Stimulated activated CD4-positive, alpha-beta T cell treated with anti-CD3 and anti-CD28 coated beads, Interleukin-2, amount 100 ng/mL, for 4 hours (primary cell): ENCODE data around the gene ATP7A.
"Not testable (repeated sequence)": the region's sequence is repeated elsewhere in the genome, so short reads cannot be mapped to it uniquely, and the experiment has no call there.

ENCODE experiments used
- DNase-seq: peaks from one replicate; pipeline ENCODE4 v3.0.0-alpha.2; 2020; ENCODE audit warnings: low read depth

The ATP7A gene

DNA sequence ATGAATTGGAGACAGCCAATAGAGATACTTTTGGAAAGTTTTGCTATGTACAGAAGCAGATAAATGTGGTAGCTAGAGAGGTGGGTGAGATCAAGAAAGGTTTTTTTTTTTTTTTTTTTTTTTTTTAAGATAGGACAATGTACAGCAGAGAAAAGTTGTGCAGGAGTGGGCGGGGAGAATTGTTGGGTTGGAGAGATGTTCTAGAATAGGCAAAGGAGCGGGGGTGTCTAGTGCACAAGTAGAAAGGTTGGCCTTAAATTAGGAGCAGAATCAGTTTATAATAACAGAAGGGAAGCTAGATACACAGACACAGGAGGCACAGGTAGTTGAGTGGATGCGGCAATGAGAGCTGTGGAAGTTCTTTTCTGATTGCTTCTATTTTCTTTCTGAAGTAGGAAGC is 127.4 kb downstream of the ATP7A start:
- DNase-seq: no peak

- DNase-seq: no peak
These were observed 132.1 kb downstream of the ATP7A start for GRCh38 chrX:78042601-78043000.

- no peak for DNase-seq
These were observed 135.9 kb downstream of the ATP7A start for GRCh38 chrX:78046362-78046761.

DNA sequence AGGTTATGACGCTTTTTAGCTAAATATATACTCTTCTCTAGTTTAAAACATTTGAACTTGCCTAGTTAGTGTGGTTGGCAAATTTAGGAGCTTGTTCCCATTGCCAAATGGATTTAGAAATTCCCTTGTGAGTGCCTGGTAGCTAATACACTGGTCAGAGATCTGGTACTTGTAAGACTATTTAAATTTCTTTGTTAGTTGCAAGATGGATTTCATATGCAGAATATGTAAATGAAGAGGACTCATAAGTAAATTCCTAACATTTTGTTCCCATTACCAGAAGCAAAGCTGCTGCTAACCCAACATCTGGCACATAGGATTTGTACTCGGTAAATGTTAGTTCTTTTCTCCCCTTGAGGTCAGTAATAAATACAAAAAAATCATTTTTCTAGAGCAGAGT is 137.6 kb downstream of the ATP7A start:
- no peak for DNase-seq

GRCh38 chrX:78063687-78064086 is 153.2 kb downstream of the ATP7A start:
- DNase-seq: no peak

DNA sequence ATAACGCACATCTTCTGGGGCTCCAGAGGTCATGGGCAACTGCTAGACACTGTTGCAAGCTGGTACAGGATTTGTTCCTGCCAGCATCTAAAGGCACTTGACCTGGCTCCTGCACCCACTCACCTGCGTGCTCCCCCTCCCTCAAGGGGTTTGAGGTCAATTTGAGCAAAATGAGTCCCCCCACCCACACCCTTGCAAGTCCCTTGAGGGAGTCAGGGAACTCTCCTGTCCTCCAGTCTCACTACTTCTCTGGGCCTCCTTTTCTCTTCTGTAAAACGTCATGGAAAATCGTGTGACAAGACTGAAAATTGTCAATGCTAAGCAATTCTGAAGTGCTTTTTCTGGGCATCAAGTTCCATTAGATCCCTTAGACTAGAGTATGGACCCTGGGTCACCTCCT is 153.7 kb downstream of the ATP7A start:
- no peak for DNase-seq

- DNase-seq: not testable (repeated sequence)
These were observed 154.5 kb downstream of the ATP7A start for GRCh38 chrX:78064698-78065601.

DNA sequence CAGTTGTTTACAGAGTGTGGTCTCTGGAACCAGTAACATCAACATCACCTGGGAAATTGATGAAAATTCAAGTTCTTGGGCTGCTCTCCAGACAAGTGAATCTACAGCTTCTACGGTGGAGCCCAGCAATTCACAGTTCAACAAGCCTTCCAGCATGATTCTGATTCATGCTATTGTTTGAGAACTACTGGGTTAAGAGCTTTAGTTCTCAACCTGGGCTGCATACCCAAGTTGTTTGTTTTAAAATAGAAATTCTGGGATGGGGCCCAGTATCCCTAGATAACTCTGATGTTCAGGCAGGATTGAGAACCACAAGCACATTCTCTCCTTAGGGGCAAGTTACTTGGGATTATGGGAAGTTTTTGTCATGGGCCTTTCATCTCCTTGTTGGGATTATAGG is 155.6 kb downstream of the ATP7A start:
- no peak for DNase-seq

GRCh38 chrX:78071331-78071730 is 160.8 kb downstream of the ATP7A start:
- no peak for DNase-seq

- DNase-seq: not testable (repeated sequence)
These were observed 162.9 kb downstream of the ATP7A start for GRCh38 chrX:78073147-78074077.

- no peak for DNase-seq
These were observed 163.6 kb downstream of the ATP7A start for GRCh38 chrX:78074088-78074487.

DNA sequence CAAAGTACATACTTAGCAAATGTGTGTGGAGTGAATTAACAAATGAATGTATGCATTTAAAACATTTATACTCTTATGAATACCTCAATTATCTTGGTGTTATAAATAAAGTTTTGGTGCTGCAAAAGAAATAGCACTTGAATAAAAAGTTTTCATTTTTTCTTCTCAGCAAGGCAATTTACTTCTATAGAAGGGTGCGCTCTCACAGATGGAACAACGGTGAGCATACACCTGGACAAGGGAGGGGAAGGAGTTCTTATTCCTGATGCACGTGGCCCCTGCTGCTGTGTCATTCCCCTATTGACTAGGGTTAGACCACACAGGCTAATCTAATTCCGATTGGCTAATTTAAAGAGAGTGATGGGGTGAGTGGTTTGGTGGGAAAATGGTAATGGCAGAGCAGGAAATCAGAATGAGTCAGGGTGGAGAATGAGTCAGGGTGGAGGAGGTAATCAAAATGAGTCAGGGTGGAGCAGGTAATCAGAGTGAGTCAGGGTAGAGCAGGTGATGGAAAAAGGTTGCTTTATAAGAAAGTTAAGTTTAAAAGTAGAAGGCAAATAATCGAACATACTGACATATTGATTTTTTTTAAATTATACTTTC is 165.4 kb downstream of the ATP7A start:
- no peak for DNase-seq

- not testable (repeated sequence) for DNase-seq
These were observed 170.9 kb downstream of the ATP7A start for GRCh38 chrX:78081413-78081812.

DNA sequence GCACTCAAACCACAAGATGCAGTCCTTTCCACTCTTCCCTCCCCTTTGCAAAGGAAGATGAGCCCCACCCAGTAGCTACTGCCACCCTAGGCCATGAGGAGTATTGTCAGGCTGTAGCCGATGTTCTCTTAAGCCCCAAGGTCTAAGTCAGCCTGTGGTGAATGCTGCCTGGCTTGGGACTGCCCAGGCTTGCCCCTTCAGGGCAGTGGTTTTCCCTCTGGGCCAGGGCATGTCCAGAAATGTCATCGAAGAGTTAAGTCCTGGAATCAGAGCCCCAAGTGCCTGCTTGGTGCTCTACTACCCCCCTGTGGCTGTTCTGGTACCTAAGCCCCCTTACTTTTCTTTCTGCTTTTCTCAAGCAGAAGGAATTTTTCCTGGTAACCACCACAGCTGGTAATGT is 181.8 kb downstream of the ATP7A start:
- DNase-seq: no peak

GRCh38 chrX:78098108-78098507 is 187.6 kb downstream of the ATP7A start:
- DNase-seq: no peak
